GM21381 (cell line): ENCODE data around the gene RALA.
"Not testable (repeated sequence)": the region's sequence is repeated elsewhere in the genome, so short reads cannot be mapped to it uniquely, and the experiment has no call there.

Experiments
- ATAC-seq: cut with Tn5 transposase; IDR thresholded peaks from one replicate; pipeline ENCODE4 v1.9.1; 2021; ENCODE audit warnings: mild to moderate bottlenecking, moderate library complexity; ENCODE audit not compliant: unreplicated experiment

The RALA gene

DNA sequence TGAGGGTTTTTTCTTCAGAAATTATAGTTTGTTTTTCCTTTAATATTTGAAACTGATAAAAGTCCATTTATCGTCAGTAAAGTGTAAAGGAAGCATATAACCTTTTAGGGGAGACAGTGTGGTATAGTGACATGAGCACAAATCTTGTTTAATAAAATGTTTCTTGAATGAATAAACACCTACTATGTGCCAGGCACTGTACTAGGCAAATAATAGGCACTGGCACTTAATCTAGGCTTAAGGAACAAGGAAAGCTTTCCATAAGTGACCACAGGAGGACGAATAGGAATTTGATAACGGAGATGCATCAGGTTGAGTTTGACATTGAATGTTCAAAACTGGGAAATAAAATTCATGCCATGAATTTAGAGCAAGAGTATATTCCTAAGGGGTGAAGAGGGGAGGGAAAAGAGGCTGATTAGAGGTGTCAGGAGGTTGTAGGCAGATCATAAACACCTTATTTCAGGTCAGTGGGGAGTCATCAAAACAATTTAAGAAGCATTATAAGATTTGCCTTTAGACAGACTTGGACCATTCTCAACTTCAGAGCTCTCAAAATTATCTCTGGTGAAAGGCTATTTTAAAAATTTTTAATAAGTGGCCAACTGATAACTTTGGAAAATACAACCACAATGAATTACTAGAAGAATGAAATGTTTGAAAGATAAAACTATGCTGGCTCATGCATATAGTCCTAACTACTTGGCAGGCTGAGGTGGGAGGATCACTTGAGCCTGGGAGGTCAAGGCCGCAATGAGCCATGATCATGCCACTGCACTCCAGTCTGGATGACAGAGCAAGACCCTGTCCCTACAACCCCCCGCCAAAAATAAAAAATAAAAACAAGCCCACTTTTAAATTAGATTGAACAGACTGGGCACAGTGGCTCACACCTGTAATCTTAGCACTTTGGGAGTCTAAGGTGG, 22.4 kb downstream of the RALA start:
- ATAC-seq, result no peak

- ATAC-seq, result peak; percentile 51
Observed at GRCh38 chr7:39647816-39648215, 24.4 kb downstream of the RALA start.

- ATAC-seq, result no peak
Observed at GRCh38 chr7:39650676-39651075, 27.3 kb downstream of the RALA start.

GRCh38 chr7:39651265-39651664, 27.9 kb downstream of the RALA start:
- ATAC-seq, result no peak

GRCh38 chr7:39656415-39656814, 33.0 kb downstream of the RALA start:
- ATAC-seq, result no peak

DNA sequence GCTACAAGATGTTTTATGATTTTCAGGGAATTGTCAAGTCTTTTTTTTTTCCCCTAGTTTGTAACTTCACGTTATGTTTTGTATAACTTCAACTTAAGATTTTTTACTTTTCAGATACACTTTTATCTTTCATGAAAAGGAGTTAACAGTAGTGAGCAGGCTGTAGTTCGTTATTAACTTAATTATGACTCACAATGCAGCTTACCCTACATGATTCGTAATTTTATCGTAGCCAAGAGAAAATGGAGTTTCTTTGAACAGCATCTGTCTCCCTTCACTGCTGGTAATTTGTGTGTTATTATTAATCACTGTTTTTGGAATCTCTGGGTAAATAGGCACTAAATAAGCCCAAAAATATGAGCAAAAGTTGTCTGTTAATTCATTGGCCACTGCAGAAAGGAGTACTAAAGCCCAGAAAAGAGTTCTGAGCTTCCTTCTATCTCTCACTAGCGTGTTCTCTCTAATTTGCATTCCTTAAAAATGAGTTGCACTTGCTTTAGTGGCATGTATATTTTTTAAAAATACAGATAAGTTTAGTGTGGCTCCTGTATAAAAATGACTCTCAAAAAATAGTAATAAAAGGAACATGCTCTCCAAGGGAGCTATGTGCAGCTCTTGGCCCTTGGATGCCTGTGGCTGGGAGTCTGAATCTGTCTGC, 36.1 kb downstream of the RALA start:
- ATAC-seq, result no peak

GRCh38 chr7:39661960-39662359, 38.6 kb downstream of the RALA start:
- no peak for ATAC-seq

- ATAC-seq, result no peak
Observed at GRCh38 chr7:39663263-39663662, 39.9 kb downstream of the RALA start.

DNA sequence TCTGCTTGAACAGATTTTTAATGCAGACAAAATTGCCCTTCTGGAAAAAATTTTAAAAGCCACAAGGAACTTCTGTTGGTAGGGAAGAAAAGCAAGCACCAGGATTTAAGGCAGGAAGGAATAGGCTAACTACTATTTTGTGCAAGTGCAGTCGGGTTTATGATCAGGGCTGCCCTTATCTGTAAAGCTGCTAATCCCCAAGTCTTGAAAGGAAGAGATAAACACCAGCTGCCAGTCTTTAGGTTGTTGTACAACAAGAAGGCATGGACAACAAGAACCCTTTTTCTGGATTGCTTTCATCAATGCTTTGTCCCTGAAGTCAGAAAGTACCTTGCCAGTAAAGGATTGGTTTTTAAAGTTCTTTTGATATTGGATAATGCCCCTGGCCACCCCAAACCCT, 40.7 kb downstream of the RALA start:
- no peak for ATAC-seq

DNA sequence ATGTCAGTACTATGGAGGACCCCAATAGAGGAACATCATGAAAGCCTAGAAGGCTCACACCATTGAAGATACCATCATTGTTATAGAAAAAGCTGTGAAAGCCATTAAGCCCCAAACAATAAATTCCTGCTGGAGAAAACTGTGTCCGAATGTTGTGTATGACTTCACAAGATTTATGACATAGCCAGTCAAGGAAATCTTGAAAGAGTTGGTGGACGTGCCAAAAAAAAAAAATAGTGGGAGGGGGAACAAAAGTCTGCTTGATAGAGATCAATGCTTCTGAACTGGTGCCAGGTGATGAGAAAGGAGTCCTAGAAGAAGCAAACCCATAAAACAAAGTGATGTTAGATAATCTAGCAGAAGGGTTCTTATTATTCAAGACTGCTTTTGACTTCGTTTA, 41.2 kb downstream of the RALA start:
- ATAC-seq, result no peak

GRCh38 chr7:39666562-39666961, 43.2 kb downstream of the RALA start:
- ATAC-seq, result no peak

DNA sequence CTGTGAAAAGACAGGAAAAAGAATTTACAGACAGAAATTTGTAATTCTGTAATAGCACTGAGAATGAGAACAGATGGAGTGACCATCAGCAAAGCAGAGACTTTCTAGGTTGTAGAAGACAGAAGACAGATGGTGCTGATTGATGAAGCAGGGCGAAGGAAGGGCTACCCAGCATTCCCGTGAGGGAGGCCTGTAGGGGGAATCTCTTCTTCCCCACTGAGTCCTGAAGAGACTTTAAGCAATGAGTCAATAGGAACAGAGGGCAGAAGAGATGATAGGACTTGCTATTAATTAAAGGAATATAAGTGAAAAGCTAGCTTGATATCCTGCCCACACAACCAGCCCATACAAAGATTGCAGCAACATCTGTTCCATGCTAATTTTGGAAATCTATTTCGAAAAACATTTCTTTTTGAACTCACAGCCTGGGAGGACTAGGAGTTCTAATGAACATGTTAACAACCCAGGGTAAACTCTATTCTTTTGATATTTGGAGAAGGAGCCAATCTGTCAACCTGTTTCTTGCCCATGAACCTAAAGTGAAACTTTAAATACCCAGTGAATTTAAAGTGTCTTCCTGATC, 44.1 kb downstream of the RALA start:
- no peak for ATAC-seq

- not testable (repeated sequence) for ATAC-seq
Observed at GRCh38 chr7:39668280-39668679, 44.9 kb downstream of the RALA start.

GRCh38 chr7:39670052-39670451, 46.7 kb downstream of the RALA start:
- no peak for ATAC-seq

GRCh38 chr7:39670934-39671333, 47.6 kb downstream of the RALA start:
- ATAC-seq, result no peak

DNA sequence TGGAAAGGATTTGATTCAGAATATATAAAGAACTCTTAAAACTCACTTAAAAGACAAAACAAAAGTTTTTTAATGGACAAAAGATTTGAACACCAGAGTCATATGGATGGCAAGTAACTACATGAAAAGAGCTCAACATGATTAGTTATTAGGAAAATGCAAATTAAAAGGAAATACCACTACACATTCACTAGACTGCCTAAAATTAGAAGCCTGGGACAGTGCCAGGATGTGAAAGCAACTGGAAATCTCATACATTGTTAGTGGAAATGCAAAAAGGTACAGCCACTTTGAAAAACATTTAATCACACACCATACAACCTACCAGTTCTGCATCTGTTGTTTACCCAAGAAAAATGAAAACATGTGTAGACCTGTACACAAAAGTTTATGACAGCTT, 48.8 kb downstream of the RALA start:
- no peak for ATAC-seq

DNA sequence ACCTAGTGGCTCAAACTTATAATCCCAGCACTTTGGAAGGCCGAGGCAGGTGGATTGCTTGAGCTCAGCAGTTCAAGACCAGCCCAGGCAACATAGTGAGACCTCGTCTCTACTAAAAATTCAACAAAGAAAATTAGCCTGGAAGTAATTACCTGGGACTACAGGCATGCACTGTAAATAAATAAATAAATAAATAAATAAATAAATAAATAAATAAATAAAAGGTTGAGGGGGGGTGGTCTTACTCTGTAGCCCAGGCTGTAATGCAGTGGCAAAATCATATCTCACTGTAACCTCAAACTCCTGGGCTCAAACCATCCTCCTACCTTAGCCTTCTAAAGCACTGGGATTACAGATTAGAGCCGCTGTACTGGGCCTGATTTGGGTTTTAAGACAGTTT, 50.5 kb downstream of the RALA start:
- no peak for ATAC-seq

- no peak for ATAC-seq
Observed at GRCh38 chr7:39674406-39674805, 51.0 kb downstream of the RALA start.

DNA sequence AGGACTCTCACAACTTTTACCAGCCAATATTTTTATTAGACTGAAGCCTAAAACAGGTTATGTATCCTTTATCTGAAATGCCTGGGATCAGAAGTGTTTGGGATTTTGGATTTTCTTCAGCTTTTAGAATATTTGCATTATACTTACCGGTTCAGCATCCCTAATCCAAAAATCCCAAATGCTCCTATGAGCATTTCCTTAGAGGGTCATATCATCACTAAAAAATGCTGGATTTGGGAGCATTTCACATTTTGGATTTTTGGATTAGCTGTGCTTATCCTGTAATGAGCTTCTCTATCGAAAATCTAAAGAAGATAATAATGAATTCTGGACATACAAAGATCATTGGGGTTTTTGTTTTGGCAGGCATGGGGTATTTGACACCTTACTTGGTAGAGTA, 53.0 kb downstream of the RALA start:
- no peak for ATAC-seq

DNA sequence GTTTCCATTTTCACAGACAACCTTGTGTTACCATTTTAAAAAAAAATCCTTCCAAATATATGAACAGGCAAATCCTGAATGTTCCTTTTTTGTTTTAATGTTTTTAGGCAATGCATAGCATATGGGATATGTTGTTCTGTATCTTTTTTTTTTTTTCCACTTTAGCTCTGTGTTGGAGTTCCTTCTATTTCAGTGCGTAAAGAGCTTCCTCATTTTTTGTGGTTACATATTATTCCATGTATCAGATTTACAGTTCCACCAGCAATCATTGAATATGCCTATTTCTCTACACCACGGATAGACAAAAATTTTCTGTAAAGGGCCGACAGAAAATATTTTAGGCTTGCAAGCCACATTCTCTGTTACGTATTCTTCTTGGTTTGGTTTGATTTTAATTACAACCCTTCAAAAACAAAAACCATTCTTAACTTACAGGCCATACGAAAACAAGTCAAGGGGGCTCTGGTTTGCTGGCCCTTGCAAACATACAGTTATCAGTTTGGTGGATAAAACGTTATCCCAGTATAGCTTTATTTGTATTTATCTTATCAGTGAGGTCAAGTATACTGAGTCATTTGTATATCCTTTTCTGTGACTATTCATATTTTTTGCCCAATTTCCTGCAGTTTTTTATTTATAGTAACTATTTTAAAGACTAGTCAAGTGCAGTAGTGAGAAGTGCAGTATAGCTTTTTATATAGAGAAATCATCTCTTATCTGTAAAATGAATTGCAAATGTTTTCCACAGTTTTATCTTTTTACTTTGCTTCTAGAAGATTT, 55.7 kb downstream of the RALA start:
- ATAC-seq, result no peak

GRCh38 chr7:39679874-39680273, 56.5 kb downstream of the RALA start:
- ATAC-seq, result not testable (repeated sequence)
